ENCODE results near the gene GPC6.

- TF ChIP-seq POLR2A (IDR thresholded peaks at IDR 0.05) (no peak), POLR2AphosphoS5 (IDR thresholded peaks at IDR 0.05) (no peak), EP300 (IDR thresholded peaks at IDR 0.05) (no peak)
- TF ChIP-seq, protein P1, sequence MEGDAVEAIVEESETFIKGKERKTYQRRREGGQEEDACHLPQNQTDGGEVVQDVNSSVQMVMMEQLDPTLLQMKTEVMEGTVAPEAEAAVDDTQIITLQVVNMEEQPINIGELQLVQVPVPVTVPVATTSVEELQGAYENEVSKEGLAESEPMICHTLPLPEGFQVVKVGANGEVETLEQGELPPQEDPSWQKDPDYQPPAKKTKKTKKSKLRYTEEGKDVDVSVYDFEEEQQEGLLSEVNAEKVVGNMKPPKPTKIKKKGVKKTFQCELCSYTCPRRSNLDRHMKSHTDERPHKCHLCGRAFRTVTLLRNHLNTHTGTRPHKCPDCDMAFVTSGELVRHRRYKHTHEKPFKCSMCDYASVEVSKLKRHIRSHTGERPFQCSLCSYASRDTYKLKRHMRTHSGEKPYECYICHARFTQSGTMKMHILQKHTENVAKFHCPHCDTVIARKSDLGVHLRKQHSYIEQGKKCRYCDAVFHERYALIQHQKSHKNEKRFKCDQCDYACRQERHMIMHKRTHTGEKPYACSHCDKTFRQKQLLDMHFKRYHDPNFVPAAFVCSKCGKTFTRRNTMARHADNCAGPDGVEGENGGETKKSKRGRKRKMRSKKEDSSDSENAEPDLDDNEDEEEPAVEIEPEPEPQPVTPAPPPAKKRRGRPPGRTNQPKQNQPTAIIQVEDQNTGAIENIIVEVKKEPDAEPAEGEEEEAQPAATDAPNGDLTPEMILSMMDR (IDR thresholded peaks at IDR 0.05), result no peak
Measured at GRCh38 chr13:94454334-94454733, 1227.7 kb downstream of the GPC6 start.
